Measurements from ENCODE around the gene TBXT.

DNA sequence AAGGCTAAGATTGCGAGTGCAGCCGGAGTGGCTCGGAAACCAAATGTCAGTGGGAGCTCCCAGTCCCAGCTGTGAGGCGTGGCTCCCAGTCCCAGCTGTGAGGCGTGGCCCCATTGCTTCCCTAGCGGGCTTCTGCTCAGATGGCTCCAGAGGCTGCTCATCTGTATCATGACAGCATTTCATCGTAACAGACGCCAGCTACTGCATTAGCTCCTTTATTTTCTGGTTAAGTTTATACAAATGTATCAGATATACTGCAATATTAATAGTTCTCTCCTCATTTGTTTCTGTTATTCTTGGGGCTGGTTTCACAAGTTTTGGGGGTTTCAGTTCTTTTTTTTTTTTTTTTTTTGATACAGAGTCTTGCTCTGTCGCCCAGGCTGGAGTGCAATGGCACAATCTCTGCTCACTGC lies 34.7 kb upstream of the TBXT start:
- no peak for TF ChIP-seq EZH2 (IDR thresholded peaks at IDR 0.05; ENCODE audit: low read depth, unreplicated experiment)
- TF ChIP-seq CREB1 (CRISPR knock-in tag; IDR thresholded peaks at IDR 0.05; ENCODE audit: low read depth) = no peak
- no peak for TF ChIP-seq JUNB (IDR thresholded peaks at IDR 0.05; ENCODE audit: unreplicated experiment)

Data from GM23338 (cell line).